ENCODE results near the gene ANKRD52.
A peak's percentile ranks its signal among the peaks of the same experiment; 100 is the strongest.

The ANKRD52 gene

DNA sequence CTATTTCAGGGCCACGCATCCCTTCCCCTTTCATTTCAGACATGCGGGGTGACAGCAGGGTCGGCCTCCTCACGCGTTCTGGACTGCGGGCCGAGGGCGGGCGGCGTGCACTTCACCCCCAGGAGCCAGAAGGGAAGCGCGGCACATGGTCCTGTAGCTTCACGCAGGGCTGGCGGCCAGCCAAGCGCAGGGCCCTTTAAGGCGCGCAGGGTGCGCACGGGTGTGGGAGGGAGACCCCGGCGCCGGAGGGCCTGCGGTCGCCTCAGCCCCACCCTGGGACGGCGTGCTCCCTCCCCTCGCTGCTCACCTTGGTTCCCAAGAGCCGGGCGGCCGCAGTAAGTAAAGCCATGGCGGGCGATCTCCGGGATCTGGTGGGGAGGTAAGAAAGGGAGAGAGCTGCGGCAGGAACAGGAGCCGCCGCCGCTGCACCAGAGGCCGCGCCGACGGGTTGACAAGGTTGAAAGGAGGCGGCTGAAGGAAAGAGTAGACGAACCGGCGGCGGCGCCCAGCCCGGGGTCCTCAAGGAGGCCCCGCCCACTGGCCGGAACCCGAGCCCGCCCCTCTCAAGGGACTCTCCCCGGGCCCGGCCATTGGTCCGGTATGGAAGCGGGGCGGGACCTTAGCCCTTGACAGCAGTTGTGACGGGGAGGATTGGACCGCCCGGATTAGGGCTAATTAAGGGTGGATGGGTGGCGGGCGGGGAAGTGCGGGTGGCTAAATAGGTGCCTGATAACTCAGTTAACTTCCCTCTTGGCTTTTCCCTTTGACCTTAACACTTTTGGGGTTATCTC, 41.9 kb upstream of the ANKRD52 start, which contains the start of gene CS:
Gene CS, minus strand, starts transcription at position 478 of the 791 bp plus-strand sequence. Its CDS starts 129 bp downstream, at position 349.
- peak within 1 kb of the TSS; percentile 85 for H3K4me3 ChIP-seq (ENCODE audit: low read depth, low read length)
- TF ChIP-seq, protein P1, sequence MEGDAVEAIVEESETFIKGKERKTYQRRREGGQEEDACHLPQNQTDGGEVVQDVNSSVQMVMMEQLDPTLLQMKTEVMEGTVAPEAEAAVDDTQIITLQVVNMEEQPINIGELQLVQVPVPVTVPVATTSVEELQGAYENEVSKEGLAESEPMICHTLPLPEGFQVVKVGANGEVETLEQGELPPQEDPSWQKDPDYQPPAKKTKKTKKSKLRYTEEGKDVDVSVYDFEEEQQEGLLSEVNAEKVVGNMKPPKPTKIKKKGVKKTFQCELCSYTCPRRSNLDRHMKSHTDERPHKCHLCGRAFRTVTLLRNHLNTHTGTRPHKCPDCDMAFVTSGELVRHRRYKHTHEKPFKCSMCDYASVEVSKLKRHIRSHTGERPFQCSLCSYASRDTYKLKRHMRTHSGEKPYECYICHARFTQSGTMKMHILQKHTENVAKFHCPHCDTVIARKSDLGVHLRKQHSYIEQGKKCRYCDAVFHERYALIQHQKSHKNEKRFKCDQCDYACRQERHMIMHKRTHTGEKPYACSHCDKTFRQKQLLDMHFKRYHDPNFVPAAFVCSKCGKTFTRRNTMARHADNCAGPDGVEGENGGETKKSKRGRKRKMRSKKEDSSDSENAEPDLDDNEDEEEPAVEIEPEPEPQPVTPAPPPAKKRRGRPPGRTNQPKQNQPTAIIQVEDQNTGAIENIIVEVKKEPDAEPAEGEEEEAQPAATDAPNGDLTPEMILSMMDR (IDR thresholded peaks at IDR 0.05; ENCODE audit: low read depth, low read length, missing control alignments) = no peak
- DNase-seq (ENCODE audit: low read depth) = peak; percentile 94

DNA sequence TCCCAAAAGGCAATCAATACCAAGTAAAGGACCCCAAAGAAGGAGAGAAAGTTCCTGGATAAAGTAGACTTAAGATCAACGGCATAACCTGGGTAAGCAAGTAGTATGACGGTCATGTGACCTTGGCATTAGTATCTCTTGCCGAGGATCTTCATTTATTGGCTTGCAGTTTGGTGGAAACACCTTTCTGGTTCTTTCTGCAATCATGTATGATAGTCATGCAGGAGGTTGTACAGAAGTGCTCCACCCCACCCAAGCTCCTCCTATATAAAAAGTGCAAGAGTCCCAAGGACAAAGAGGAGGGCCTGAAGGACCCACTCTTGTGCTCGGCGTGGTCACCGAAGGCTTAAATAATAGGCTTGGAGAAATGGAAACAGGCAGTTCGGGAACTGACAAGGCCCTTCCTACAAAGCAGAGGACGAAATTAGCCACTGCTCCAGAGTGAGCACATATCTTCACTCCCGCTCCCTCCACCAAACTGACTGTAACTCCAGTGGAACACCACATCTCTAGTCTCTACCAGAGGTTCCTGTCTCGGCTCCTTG, 41.2 kb upstream of the ANKRD52 start:
- peak overlapping the region; percentile 85 for H3K4me3 ChIP-seq (ENCODE audit: low read depth, low read length)
- DNase-seq (ENCODE audit: low read depth) = no peak
- TF ChIP-seq, protein P1 (IDR thresholded peaks at IDR 0.05; ENCODE audit: low read depth, low read length, missing control alignments) = no peak

DNA sequence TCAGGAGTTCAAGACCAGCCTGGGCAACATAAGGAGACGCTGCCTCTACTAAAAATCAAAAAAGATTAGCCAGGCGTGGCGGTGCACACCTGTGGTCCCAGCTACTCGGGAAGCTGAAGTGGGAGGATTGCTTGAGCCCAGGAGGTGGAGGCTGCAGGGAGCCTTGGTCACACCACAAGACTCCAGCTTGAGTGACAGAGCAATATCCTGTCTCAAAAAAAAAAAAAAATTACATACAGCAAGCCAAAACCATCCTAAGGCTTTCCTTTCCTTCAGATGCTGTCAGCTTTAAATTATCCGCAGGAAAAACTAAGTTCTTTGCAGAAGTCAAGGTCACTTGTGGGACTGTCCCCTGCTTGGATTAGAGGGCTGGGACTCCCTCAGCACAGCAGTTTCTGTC, 40.6 kb upstream of the ANKRD52 start:
- peak overlapping the region; percentile 85 for H3K4me3 ChIP-seq (ENCODE audit: low read depth, low read length)
- DNase-seq (ENCODE audit: low read depth) = no peak
- TF ChIP-seq, protein P1 (IDR thresholded peaks at IDR 0.05; ENCODE audit: low read depth, low read length, missing control alignments) = no peak

DNA sequence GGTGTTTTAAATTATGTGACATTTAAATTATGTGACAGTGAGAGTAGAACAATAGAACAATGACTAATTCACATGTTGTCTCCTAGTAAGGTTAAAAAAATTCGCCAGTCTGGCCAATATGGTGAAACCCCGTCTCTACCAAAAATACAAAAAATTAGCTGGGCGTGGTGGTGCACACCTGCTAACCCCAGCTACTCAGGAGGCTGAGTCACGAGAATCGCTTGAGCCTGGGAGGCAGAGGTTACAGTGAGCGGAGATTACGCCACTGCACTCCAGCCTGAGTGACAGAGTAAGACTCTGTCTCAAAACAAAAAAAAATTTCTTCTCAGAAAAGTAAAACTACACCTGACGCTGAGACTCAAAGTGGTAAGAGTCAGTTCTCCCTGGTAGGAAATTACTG, 39.2 kb upstream of the ANKRD52 start:
- TF ChIP-seq, protein P1 (IDR thresholded peaks at IDR 0.05; ENCODE audit: low read depth, low read length, missing control alignments) = no peak
- H3K4me3 ChIP-seq (ENCODE audit: low read depth, low read length) = no peak overlapping the region
- no peak for DNase-seq (ENCODE audit: low read depth)

DNA sequence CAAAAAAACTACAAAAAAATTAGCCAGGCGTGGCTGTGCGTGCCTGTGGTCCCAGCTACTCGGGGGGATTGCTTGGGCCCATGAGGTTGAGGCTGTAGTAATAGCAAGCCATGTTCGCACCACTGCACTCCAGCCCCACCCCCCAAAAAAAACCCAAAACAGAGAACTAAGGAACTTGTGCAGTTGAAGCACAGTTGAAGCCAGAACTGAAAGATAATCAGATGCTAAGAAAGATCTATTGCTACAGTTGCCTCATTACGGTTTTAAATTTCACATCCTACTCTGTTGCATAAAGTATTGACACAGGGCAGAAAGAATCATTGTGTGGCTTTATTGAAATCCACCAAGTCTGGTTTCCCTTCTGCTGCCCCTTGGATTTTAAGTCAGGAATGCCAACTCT, 38.1 kb upstream of the ANKRD52 start:
- H3K4me3 ChIP-seq (ENCODE audit: low read depth, low read length) = no peak overlapping the region
- TF ChIP-seq, protein P1 (IDR thresholded peaks at IDR 0.05; ENCODE audit: low read depth, low read length, missing control alignments) = no peak
- DNase-seq (ENCODE audit: low read depth) = no peak

DNA sequence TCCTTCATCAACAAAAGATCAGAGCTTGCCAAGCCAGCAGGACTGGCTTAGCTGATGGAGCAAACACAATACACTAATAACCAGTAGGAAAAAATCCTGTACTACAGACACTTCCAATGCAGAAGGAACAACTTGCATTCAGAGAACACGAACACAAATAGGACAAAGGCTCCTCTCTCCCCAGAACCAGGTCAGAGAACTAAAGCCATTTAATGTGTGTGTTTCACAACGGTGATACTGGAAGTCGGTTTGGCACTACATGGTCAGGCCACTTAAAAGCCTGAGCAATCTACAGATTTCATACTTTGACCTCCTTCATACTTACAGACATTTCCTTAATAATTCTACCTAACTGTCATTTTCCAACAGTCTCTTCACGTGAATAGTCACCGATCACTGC, 35.6 kb upstream of the ANKRD52 start:
- TF ChIP-seq, protein P1 (IDR thresholded peaks at IDR 0.05; ENCODE audit: low read depth, low read length, missing control alignments) = no peak
- DNase-seq (ENCODE audit: low read depth) = no peak

More for the DNA sequence above, 35.6 kb upstream of the ANKRD52 start:
- H3K4me3 ChIP-seq (ENCODE audit: low read depth, low read length) = no peak overlapping the region

Measured in GM12864 (cell line).